ENCODE results near the gene NOS1. TPM values are rescaled to one million over a fixed set of nuclear protein-coding genes. Genes with fewer than 3 reads are reported as not detected.

Gene NOS1
- total and polyA plus RNA-seq, 2 experiments from 2014 or later, result 0.63 to 3.0 TPM

DNA sequence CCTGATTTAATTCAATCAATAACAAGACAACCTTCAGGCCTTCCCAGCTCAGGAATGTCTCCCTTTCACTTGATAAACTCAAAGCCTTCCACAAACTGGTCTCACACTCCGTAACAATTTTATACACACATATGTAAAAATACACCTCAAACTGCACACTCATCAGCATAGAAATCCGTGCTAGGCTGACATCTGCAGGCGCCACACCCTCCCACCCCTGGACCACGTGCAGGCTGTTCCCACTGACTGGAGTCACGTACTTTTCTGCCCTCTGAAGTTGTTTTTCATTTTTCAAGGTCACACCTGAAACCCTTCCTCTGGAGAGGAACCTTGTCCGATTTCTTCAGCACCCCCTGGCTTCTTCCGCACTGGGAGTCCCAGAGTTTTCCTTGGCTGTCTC, 198.8 kb downstream of the NOS1 start:
- H3K27ac ChIP-seq (ENCODE audit: low read depth), result no peak overlapping the region
- DNase-seq (ENCODE audit: low spot score), result no peak
- H3K27me3 ChIP-seq (ENCODE audit: insufficient read depth), result no peaks in the 10 kb centered on the region
- Mint-ChIP-seq H3K4me1 (no peaks in the 10 kb centered on the region), H3K27me3 (ENCODE audit: insufficient read depth, low read depth, poor library complexity) (peaks cover 9% of the 10 kb centered on the region), H3K9me3 (no peaks in the 10 kb centered on the region; the same call in 2 of the 3 replicates), H3K27ac (no peak overlapping the region), H3K4me3 (no peak overlapping the region), H3K36me3 (ENCODE audit: low read depth) (peaks cover 93% of the 10 kb centered on the region)
- H3K36me3 ChIP-seq (ENCODE audit: insufficient read depth), result peaks cover 46% of the 10 kb centered on the region
- TF ChIP-seq, protein P1, sequence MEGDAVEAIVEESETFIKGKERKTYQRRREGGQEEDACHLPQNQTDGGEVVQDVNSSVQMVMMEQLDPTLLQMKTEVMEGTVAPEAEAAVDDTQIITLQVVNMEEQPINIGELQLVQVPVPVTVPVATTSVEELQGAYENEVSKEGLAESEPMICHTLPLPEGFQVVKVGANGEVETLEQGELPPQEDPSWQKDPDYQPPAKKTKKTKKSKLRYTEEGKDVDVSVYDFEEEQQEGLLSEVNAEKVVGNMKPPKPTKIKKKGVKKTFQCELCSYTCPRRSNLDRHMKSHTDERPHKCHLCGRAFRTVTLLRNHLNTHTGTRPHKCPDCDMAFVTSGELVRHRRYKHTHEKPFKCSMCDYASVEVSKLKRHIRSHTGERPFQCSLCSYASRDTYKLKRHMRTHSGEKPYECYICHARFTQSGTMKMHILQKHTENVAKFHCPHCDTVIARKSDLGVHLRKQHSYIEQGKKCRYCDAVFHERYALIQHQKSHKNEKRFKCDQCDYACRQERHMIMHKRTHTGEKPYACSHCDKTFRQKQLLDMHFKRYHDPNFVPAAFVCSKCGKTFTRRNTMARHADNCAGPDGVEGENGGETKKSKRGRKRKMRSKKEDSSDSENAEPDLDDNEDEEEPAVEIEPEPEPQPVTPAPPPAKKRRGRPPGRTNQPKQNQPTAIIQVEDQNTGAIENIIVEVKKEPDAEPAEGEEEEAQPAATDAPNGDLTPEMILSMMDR (conservative IDR thresholded peaks at IDR 0.05; ENCODE audit: low read depth in 2 of 2), result no peak
- no peak for TF ChIP-seq POLR2AphosphoS5 (IDR thresholded peaks at IDR 0.05; ENCODE audit: low read depth)
- TF ChIP-seq EZH2phosphoT487 (IDR thresholded peaks at IDR 0.05; ENCODE audit: unreplicated experiment), result no peak
- TF ChIP-seq, protein P2, sequence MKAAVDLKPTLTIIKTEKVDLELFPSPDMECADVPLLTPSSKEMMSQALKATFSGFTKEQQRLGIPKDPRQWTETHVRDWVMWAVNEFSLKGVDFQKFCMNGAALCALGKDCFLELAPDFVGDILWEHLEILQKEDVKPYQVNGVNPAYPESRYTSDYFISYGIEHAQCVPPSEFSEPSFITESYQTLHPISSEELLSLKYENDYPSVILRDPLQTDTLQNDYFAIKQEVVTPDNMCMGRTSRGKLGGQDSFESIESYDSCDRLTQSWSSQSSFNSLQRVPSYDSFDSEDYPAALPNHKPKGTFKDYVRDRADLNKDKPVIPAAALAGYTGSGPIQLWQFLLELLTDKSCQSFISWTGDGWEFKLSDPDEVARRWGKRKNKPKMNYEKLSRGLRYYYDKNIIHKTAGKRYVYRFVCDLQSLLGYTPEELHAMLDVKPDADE (IDR thresholded peaks at IDR 0.05), result no peak
- TF ChIP-seq STAT1 (IDR thresholded peaks at IDR 0.05; ENCODE audit: unreplicated experiment), result no peak
- TF ChIP-seq, protein P3, sequence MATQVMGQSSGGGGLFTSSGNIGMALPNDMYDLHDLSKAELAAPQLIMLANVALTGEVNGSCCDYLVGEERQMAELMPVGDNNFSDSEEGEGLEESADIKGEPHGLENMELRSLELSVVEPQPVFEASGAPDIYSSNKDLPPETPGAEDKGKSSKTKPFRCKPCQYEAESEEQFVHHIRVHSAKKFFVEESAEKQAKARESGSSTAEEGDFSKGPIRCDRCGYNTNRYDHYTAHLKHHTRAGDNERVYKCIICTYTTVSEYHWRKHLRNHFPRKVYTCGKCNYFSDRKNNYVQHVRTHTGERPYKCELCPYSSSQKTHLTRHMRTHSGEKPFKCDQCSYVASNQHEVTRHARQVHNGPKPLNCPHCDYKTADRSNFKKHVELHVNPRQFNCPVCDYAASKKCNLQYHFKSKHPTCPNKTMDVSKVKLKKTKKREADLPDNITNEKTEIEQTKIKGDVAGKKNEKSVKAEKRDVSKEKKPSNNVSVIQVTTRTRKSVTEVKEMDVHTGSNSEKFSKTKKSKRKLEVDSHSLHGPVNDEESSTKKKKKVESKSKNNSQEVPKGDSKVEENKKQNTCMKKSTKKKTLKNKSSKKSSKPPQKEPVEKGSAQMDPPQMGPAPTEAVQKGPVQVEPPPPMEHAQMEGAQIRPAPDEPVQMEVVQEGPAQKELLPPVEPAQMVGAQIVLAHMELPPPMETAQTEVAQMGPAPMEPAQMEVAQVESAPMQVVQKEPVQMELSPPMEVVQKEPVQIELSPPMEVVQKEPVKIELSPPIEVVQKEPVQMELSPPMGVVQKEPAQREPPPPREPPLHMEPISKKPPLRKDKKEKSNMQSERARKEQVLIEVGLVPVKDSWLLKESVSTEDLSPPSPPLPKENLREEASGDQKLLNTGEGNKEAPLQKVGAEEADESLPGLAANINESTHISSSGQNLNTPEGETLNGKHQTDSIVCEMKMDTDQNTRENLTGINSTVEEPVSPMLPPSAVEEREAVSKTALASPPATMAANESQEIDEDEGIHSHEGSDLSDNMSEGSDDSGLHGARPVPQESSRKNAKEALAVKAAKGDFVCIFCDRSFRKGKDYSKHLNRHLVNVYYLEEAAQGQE (IDR thresholded peaks at IDR 0.05; ENCODE audit: unreplicated experiment), result no peak
- TF ChIP-seq, protein P4, sequence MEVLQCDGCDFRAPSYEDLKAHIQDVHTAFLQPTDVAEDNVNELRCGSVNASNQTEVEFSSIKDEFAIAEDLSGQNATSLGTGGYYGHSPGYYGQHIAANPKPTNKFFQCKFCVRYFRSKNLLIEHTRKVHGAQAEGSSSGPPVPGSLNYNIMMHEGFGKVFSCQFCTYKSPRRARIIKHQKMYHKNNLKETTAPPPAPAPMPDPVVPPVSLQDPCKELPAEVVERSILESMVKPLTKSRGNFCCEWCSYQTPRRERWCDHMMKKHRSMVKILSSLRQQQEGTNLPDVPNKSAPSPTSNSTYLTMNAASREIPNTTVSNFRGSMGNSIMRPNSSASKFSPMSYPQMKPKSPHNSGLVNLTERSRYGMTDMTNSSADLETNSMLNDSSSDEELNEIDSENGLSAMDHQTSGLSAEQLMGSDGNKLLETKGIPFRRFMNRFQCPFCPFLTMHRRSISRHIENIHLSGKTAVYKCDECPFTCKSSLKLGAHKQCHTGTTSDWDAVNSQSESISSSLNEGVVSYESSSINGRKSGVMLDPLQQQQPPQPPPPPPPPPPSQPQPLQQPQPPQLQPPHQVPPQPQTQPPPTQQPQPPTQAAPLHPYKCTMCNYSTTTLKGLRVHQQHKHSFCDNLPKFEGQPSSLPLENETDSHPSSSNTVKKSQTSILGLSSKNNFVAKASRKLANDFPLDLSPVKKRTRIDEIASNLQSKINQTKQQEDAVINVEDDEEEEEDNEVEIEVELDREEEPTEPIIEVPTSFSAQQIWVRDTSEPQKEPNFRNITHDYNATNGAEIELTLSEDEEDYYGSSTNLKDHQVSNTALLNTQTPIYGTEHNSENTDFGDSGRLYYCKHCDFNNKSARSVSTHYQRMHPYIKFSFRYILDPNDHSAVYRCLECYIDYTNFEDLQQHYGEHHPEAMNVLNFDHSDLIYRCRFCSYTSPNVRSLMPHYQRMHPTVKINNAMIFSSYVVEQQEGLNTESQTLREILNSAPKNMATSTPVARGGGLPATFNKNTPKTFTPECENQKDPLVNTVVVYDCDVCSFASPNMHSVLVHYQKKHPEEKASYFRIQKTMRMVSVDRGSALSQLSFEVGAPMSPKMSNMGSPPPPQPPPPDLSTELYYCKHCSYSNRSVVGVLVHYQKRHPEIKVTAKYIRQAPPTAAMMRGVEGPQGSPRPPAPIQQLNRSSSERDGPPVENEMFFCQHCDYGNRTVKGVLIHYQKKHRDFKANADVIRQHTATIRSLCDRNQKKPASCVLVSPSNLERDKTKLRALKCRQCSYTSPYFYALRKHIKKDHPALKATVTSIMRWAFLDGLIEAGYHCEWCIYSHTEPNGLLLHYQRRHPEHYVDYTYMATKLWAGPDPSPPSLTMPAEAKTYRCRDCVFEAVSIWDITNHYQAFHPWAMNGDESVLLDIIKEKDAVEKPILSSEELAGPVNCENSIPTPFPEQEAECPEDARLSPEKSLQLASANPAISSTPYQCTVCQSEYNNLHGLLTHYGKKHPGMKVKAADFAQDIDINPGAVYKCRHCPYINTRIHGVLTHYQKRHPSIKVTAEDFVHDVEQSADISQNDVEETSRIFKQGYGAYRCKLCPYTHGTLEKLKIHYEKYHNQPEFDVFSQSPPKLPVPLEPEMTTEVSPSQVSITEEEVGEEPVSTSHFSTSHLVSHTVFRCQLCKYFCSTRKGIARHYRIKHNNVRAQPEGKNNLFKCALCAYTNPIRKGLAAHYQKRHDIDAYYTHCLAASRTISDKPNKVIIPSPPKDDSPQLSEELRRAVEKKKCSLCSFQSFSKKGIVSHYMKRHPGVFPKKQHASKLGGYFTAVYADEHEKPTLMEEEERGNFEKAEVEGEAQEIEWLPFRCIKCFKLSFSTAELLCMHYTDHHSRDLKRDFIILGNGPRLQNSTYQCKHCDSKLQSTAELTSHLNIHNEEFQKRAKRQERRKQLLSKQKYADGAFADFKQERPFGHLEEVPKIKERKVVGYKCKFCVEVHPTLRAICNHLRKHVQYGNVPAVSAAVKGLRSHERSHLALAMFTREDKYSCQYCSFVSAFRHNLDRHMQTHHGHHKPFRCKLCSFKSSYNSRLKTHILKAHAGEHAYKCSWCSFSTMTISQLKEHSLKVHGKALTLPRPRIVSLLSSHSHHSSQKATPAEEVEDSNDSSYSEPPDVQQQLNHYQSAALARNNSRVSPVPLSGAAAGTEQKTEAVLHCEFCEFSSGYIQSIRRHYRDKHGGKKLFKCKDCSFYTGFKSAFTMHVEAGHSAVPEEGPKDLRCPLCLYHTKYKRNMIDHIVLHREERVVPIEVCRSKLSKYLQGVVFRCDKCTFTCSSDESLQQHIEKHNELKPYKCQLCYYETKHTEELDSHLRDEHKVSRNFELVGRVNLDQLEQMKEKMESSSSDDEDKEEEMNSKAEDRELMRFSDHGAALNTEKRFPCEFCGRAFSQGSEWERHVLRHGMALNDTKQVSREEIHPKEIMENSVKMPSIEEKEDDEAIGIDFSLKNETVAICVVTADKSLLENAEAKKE (CRISPR knock-in tag; IDR thresholded peaks at IDR 0.05), result no peak
- no peak for TF ChIP-seq CREB1 (CRISPR knock-in tag; IDR thresholded peaks at IDR 0.05; ENCODE audit: low read depth)
- TF ChIP-seq NANOG (IDR thresholded peaks at IDR 0.05; ENCODE audit: borderline replicate concordance), result no peak
- TF ChIP-seq ZNF114 (CRISPR knock-in tag; IDR thresholded peaks at IDR 0.05), result no peak
- TF ChIP-seq JUNB (IDR thresholded peaks at IDR 0.05; ENCODE audit: unreplicated experiment), result no peak
- no peak for TF ChIP-seq EZH2 (IDR thresholded peaks at IDR 0.05; ENCODE audit: low read depth, unreplicated experiment)
- TF ChIP-seq ZNF331 (CRISPR knock-in tag; IDR thresholded peaks at IDR 0.05; ENCODE audit: low read depth), result no peak
- H3F3A ChIP-seq (replicated peaks; ENCODE audit: low read depth), result no peaks in the 10 kb centered on the region
- H4K20me1 ChIP-seq (replicated peaks; ENCODE audit: insufficient read depth), result peaks cover 4% of the 10 kb centered on the region; the same call in 1 of the 2 replicates
- H3K4me1 ChIP-seq (ENCODE audit: insufficient read depth), result no peaks in the 10 kb centered on the region
- no peaks in the 10 kb centered on the region for H3K79me2 ChIP-seq (replicated peaks; ENCODE audit: insufficient read depth)
- no peak overlapping the region for H3K4me3 ChIP-seq
- ATAC-seq, result no peak
- H3K9me2 ChIP-seq (ENCODE audit: insufficient read depth), result no peaks in the 10 kb centered on the region
- H3K4me2 ChIP-seq, result no peak overlapping the region
- no peak overlapping the region for H2AFZ ChIP-seq
